ENCODE results near the gene ARHGAP40. TPM values are rescaled to one million over a fixed set of nuclear protein-coding genes. Genes with fewer than 3 reads are reported as not detected.

Gene ARHGAP40
- total RNA-seq, 4 donors from 2014 or later: 0.11 TPM; not detected in 3

DNA sequence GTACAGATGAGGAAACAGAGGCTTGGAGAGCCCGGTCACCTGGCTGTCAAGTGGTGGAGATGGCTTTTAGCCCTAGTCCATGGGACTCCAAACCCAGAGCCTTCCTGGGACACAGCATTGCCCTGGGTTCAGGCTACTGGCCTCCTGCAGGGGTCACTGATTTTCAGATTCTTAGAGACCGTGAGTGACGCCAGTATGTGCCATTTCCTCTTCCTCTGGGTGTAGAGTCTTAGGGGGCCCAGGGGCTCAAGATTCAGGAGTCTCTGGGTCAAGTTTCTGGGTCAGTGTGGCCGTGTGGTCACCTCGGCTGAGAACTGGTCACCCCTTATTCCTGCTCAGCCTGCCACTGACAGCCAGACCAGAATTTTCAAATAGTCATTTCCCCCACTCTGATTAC lies 574 bp downstream of the ARHGAP40 start:
- DNase-seq: no peak
- Histone ChIP-seq H3K4me1 (peaks cover 6 to 16% of the 10 kb centered on the region in 2 donors), H3K4me3 (replicated peaks in 1 of 3) (no peak overlapping the region), H3K27ac (no peak overlapping the region), H3K36me3 (no peaks in the 10 kb centered on the region), H3K9me3 (no peaks in the 10 kb centered on the region), H3K27me3 (no peaks in the 10 kb centered on the region)
- TF ChIP-seq, protein P1, sequence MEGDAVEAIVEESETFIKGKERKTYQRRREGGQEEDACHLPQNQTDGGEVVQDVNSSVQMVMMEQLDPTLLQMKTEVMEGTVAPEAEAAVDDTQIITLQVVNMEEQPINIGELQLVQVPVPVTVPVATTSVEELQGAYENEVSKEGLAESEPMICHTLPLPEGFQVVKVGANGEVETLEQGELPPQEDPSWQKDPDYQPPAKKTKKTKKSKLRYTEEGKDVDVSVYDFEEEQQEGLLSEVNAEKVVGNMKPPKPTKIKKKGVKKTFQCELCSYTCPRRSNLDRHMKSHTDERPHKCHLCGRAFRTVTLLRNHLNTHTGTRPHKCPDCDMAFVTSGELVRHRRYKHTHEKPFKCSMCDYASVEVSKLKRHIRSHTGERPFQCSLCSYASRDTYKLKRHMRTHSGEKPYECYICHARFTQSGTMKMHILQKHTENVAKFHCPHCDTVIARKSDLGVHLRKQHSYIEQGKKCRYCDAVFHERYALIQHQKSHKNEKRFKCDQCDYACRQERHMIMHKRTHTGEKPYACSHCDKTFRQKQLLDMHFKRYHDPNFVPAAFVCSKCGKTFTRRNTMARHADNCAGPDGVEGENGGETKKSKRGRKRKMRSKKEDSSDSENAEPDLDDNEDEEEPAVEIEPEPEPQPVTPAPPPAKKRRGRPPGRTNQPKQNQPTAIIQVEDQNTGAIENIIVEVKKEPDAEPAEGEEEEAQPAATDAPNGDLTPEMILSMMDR (IDR thresholded peaks at IDR 0.05): no peak
- no peak for TF ChIP-seq POLR2A (IDR thresholded peaks at IDR 0.05)
- intact Hi-C loops (cut with DNase I): no loop called here
- WGBS, 2 donors: 63 to 77% methylated on average over 4 to 5 of the region's 5 CpGs

DNA sequence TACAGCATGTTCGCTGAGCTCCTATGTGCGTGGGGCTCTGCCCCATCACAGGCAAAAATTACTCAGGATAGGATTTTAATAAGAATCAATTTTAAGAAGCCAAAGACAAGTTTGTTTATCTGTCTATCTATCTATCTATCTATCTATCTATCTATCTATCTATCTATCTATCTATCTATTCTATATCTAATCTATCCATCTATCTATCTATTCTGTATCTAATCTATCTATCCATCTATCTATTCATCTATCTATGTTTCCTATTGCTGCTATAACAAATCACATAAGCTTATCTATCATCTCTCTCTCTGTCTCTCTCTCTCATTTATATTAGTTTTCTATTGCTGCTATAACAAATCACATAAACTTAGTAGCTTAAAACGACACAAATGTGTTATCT lies 1.7 kb downstream of the ARHGAP40 start:
- intact Hi-C loops (cut with DNase I): no loop called here
- H3K36me3 ChIP-seq: no peaks in the 10 kb centered on the region
- H3K27ac ChIP-seq: no peak overlapping the region
- no peak overlapping the region for H3K4me3 ChIP-seq (replicated peaks in 1 of 3)
- WGBS, 2 donors: 82 to 91% methylated on average over 3 of the region's 3 CpGs
- peaks cover 6 to 16% of the 10 kb centered on the region in 2 donors for H3K4me1 ChIP-seq
- H3K9me3 ChIP-seq: no peaks in the 10 kb centered on the region
- DNase-seq: no peak
- TF ChIP-seq POLR2A (IDR thresholded peaks at IDR 0.05): no peak
- TF ChIP-seq, protein P1 (IDR thresholded peaks at IDR 0.05): no peak
- no peaks in the 10 kb centered on the region for H3K27me3 ChIP-seq

GRCh38 chr20:38604873-38605303 lies 3.3 kb downstream of the ARHGAP40 start:
- intact Hi-C loops (cut with DNase I): no loop called here
- Histone ChIP-seq H3K4me3 (replicated peaks in 1 of 3) (no peak overlapping the region), H3K9me3 (no peaks in the 10 kb centered on the region), H3K4me1 (peaks cover 0 to 3% of the 10 kb centered on the region in 2 donors), H3K27ac (no peak overlapping the region), H3K27me3 (no peaks in the 10 kb centered on the region), H3K36me3 (no peaks in the 10 kb centered on the region)
- 48 to 60% methylated on average over 4 of the region's 4 CpGs for WGBS, 2 donors
- no peak for DNase-seq
- TF ChIP-seq, protein P1 (IDR thresholded peaks at IDR 0.05): no peak
- no peak for TF ChIP-seq POLR2A (IDR thresholded peaks at IDR 0.05)

- no peaks in the 10 kb centered on the region for H3K9me3 ChIP-seq
- no peak overlapping the region for H3K4me3 ChIP-seq (replicated peaks in 1 of 3)
- H3K27me3 ChIP-seq: no peaks in the 10 kb centered on the region
- H3K4me1 ChIP-seq: no peaks in the 10 kb centered on the region
- 59 to 66% methylated on average over 12 of the region's 12 CpGs for WGBS, 2 donors
- DNase-seq: no peak
- intact Hi-C loops (cut with DNase I): no loop called here
- no peak overlapping the region for H3K27ac ChIP-seq
- TF ChIP-seq POLR2A (IDR thresholded peaks at IDR 0.05): no peak
- TF ChIP-seq, protein P1 (IDR thresholded peaks at IDR 0.05): no peak
- no peaks in the 10 kb centered on the region for H3K36me3 ChIP-seq
Measured at GRCh38 chr20:38607351-38607750, 5.7 kb downstream of the ARHGAP40 start.

DNA sequence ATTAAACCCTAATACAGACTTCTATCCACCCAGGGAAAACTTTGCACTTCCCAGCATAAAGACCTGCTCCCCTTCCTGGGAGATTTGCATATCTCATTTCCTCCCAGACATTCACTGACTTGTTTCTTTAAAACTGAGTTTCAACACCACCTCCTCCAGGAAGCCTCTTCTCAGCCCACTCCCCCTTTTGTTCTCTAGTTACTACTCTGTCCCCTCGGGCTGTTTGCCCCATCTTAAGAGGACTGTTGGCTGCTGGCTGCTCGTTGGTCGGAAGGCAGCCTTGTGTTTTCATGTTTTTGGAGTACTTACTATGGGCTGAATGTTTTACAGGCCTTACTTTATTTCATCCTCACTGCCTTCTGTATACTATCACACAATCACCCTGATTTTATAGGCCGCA lies 6.6 kb downstream of the ARHGAP40 start:
- Histone ChIP-seq H3K27ac (no peak overlapping the region), H3K27me3 (no peaks in the 10 kb centered on the region), H3K36me3 (no peaks in the 10 kb centered on the region)

More for the DNA sequence above, 6.6 kb downstream of the ARHGAP40 start:
- no peak for TF ChIP-seq POLR2A (IDR thresholded peaks at IDR 0.05)
- TF ChIP-seq, protein P1 (IDR thresholded peaks at IDR 0.05): no peak
- intact Hi-C loops (cut with DNase I): no loop called here
- DNase-seq: no peak
- Histone ChIP-seq H3K4me1 (no peaks in the 10 kb centered on the region), H3K4me3 (replicated peaks in 1 of 3) (no peak overlapping the region), H3K9me3 (no peaks in the 10 kb centered on the region)
- WGBS, 2 donors: 78 to 83% methylated on average over 4 of the region's 4 CpGs

Measured in thyroid gland (tissue), 4 donors.